ENCODE data around the gene TTF1. TPM values are rescaled to one million over a fixed set of nuclear protein-coding genes. Genes with fewer than 3 reads are reported as not detected.

The TTF1 gene
- total RNA-seq, 1 donor = 8.3 TPM

- no peaks in the 10 kb centered on the region for H3K27me3 ChIP-seq (ENCODE audit: insufficient read depth, low read length)
- H3K9me3 ChIP-seq (ENCODE audit: low read depth, low read length) = no peaks in the 10 kb centered on the region
- no peak for TF ChIP-seq CTCF (IDR thresholded peaks at IDR 0.05; ENCODE audit: extremely low read depth, low read depth, low read length)
- H2AFZ ChIP-seq (ENCODE audit: low read length) = no peak overlapping the region
- peak overlapping the region; percentile 14 for H3K4me3 ChIP-seq (ENCODE audit: insufficient read depth, low read length)
- peaks cover 9% of the 10 kb centered on the region for H4K20me1 ChIP-seq (ENCODE audit: insufficient read depth, low read length)
- H3K4me2 ChIP-seq (ENCODE audit: insufficient read depth, low read length) = peak overlapping the region; percentile 66
- DNase-seq (ENCODE audit: insufficient read length, low spot score, missing footprints) = no peak
- peak overlapping the region; percentile 2 for H3K27ac ChIP-seq (ENCODE audit: low read depth, low read length)
- peaks cover 28% of the 10 kb centered on the region for H3K4me1 ChIP-seq (ENCODE audit: insufficient read depth, low read length)
- peaks cover 68% of the 10 kb centered on the region for H3K79me2 ChIP-seq (ENCODE audit: insufficient read depth, low read length)
- peaks cover 72% of the 10 kb centered on the region for H3K36me3 ChIP-seq (ENCODE audit: insufficient read depth, low read length)
Observed at GRCh38 chr9:132350861-132351315, 55.8 kb downstream of the TTF1 start.

GRCh38 chr9:132348676-132349075 is 58.0 kb downstream of the TTF1 start:
- H4K20me1 ChIP-seq (ENCODE audit: insufficient read depth, low read length) = peaks cover 11% of the 10 kb centered on the region
- peaks cover 61% of the 10 kb centered on the region for H3K79me2 ChIP-seq (ENCODE audit: insufficient read depth, low read length)

GRCh38 chr9:132346177-132346576 is 60.5 kb downstream of the TTF1 start:
- Histone ChIP-seq H3K27me3 (ENCODE audit: insufficient read depth, low read length) (no peaks in the 10 kb centered on the region), H3K27ac (ENCODE audit: low read depth, low read length) (no peak overlapping the region), H3K9me3 (ENCODE audit: low read depth, low read length) (no peaks in the 10 kb centered on the region), H2AFZ (ENCODE audit: low read length) (no peak overlapping the region), H4K20me1 (ENCODE audit: insufficient read depth, low read length) (peaks cover 12% of the 10 kb centered on the region), H3K36me3 (ENCODE audit: insufficient read depth, low read length) (peaks cover 90% of the 10 kb centered on the region), H3K4me3 (ENCODE audit: insufficient read depth, low read length) (no peak overlapping the region), H3K79me2 (ENCODE audit: insufficient read depth, low read length) (peaks cover 38% of the 10 kb centered on the region), H3K4me1 (ENCODE audit: insufficient read depth, low read length) (peaks cover 2% of the 10 kb centered on the region), H3K4me2 (ENCODE audit: insufficient read depth, low read length) (no peak overlapping the region)
- TF ChIP-seq CTCF (IDR thresholded peaks at IDR 0.05; ENCODE audit: extremely low read depth, low read depth, low read length) = no peak
- DNase-seq (ENCODE audit: insufficient read length, low spot score, missing footprints) = no peak

More at GRCh38 chr9:132348676-132349075, 58.0 kb downstream of the TTF1 start:
- Histone ChIP-seq H3K36me3 (ENCODE audit: insufficient read depth, low read length) (peaks cover 91% of the 10 kb centered on the region), H2AFZ (ENCODE audit: low read length) (no peak overlapping the region), H3K9me3 (ENCODE audit: low read depth, low read length) (no peaks in the 10 kb centered on the region), H3K27me3 (ENCODE audit: insufficient read depth, low read length) (no peaks in the 10 kb centered on the region), H3K4me3 (ENCODE audit: insufficient read depth, low read length) (no peak overlapping the region), H3K27ac (ENCODE audit: low read depth, low read length) (peak overlapping the region; percentile 10), H3K4me1 (ENCODE audit: insufficient read depth, low read length) (peaks cover 23% of the 10 kb centered on the region), H3K4me2 (ENCODE audit: insufficient read depth, low read length) (no peak overlapping the region)
- no peak for DNase-seq (ENCODE audit: insufficient read length, low spot score, missing footprints)
- TF ChIP-seq CTCF (IDR thresholded peaks at IDR 0.05; ENCODE audit: extremely low read depth, low read depth, low read length) = no peak

GRCh38 chr9:132341177-132341840 is 65.3 kb downstream of the TTF1 start:
- H3K4me1 ChIP-seq (ENCODE audit: insufficient read depth, low read length) = no peaks in the 10 kb centered on the region
- H2AFZ ChIP-seq (ENCODE audit: low read length) = no peak overlapping the region
- no peak overlapping the region for H3K4me3 ChIP-seq (ENCODE audit: insufficient read depth, low read length)
- peaks cover 7% of the 10 kb centered on the region for H3K79me2 ChIP-seq (ENCODE audit: insufficient read depth, low read length)
- peaks cover 16% of the 10 kb centered on the region for H4K20me1 ChIP-seq (ENCODE audit: insufficient read depth, low read length)
- H3K36me3 ChIP-seq (ENCODE audit: insufficient read depth, low read length) = peaks cover 78% of the 10 kb centered on the region
- no peak overlapping the region for H3K4me2 ChIP-seq (ENCODE audit: insufficient read depth, low read length)
- no peak for TF ChIP-seq CTCF (IDR thresholded peaks at IDR 0.05; ENCODE audit: extremely low read depth, low read depth, low read length)
- no peak overlapping the region for H3K27ac ChIP-seq (ENCODE audit: low read depth, low read length)
- H3K27me3 ChIP-seq (ENCODE audit: insufficient read depth, low read length) = no peaks in the 10 kb centered on the region
- H3K9me3 ChIP-seq (ENCODE audit: low read depth, low read length) = no peaks in the 10 kb centered on the region
- DNase-seq (ENCODE audit: insufficient read length, low spot score, missing footprints) = no peak

Data from osteoblast (primary cell).